LNCaP clone FGC (cell line): ENCODE results near the gene RAB3A.

ENCODE experiments used
- DNase-seq: peaks from one replicate; pipeline ENCODE4 v3.0.0-alpha.2; 2011; ENCODE audit warnings: low read depth
- H3K4me3 ChIP-seq: 2 replicates; pipeline ENCODE4 v1.5.1; 2011; ENCODE audit warnings: mild to moderate bottlenecking, low read depth, low read length, control low read depth
- TF ChIP-seq, protein P1 (sequence below): IDR thresholded peaks from 2 replicates; pipeline ENCODE4 v1.5.1; 2012; ENCODE audit warnings: mild to moderate bottlenecking; ENCODE audit not compliant: control insufficient read depth, insufficient read depth; ENCODE audit errors: extremely low read depth

The RAB3A gene

DNA sequence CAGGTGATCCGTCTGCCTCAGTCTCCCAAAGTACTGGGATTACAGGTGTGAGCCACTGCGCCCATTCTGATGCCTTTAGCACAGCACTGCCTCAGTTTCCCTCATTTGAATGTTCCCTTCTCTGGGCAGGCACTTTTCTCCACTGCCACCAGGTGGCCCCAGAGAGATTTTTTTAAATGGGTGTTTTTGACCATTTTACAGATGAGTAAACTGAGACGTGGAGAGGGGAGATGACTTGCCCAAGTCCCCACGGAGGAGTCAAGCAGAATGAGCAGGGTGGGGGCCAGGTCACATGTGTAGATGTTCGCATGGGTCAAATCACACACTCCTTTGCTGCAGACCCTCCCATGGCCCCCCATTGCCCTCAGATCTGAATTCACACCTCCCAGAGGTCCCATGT is 25.6 kb upstream of the RAB3A start:
- H3K4me3 ChIP-seq: no peak overlapping the region
- TF ChIP-seq, protein P1, sequence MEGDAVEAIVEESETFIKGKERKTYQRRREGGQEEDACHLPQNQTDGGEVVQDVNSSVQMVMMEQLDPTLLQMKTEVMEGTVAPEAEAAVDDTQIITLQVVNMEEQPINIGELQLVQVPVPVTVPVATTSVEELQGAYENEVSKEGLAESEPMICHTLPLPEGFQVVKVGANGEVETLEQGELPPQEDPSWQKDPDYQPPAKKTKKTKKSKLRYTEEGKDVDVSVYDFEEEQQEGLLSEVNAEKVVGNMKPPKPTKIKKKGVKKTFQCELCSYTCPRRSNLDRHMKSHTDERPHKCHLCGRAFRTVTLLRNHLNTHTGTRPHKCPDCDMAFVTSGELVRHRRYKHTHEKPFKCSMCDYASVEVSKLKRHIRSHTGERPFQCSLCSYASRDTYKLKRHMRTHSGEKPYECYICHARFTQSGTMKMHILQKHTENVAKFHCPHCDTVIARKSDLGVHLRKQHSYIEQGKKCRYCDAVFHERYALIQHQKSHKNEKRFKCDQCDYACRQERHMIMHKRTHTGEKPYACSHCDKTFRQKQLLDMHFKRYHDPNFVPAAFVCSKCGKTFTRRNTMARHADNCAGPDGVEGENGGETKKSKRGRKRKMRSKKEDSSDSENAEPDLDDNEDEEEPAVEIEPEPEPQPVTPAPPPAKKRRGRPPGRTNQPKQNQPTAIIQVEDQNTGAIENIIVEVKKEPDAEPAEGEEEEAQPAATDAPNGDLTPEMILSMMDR: peak; percentile 28
- DNase-seq: no peak

DNA sequence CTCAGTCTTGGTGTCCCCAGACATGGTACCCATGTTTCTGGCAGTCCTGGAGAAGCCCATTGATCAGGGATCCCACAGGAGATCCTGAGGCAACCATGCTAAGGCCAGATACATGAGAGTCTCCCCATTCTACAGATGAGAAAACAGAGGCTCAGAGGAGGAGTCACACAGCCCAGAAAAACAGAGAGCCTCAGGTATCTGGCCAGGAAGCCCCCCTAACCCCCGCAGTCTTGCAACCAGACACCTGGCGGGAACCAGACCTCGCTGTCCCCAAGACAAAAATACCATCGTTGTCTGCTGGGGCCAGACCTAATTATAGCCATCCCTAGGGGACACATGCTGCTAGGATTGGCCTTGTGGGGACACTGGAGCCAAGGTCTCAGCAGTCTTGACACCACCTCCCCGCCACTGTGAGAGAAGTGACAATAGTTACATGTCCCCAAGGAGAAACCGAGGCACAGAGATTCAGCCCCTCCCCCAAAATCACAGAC is 24.0 kb upstream of the RAB3A start:
- no peak overlapping the region for H3K4me3 ChIP-seq
- DNase-seq: no peak
- TF ChIP-seq, protein P1: no peak

GRCh38 chr19:18226956-18227780 is 23.3 kb upstream of the RAB3A start:
- no peak overlapping the region for H3K4me3 ChIP-seq
- no peak for DNase-seq
- TF ChIP-seq, protein P1: no peak

DNA sequence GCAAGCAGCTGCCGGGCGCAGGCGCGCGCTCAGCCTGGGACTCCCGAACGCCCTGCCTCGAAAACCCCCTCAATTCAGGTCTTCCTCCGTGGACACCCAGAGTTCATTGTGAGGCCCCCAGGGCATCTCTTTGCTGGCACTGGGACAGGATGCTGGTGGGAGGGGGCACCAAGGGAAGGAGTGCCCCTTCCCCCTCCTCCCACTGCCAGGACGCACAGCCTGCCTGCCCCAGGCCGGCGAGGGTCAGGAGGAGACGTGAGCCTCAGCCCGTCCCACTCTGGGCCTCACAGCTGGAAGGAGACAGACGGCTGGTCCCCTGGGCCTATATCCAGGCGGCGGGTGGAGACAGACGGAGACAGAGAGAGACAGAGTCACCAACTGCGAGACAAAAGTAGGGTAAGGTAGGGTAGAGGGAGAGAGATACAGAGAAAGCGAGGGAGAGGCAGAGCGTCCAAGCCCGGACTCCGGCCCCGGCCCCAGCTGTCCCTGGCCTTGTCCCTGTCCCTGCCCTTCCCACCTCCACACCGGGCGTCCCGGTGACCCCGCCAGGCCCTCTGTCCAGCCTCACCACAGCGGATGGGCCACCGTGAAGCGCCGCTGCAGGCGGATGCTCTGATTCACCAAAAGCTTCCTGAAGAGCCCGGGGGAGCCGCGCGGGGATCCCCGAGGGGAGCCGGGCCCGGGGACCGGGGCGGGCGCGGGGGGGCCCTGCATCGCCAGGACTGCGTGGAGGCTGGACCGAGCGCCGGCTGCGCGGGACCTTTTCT is 22.0 kb upstream of the RAB3A start, which contains the start of gene PDE4C:
PDE4C (minus strand) TSS at position 737 of the 767 bp plus-strand sequence; CDS start at position 714, 23 bp downstream.
- no peak within 1 kb of the TSS for H3K4me3 ChIP-seq
- TF ChIP-seq, protein P1: no peak
- DNase-seq: no peak

GRCh38 chr19:18225355-18225701 is 21.5 kb upstream of the RAB3A start:
- no peak overlapping the region for H3K4me3 ChIP-seq
- no peak for DNase-seq
- TF ChIP-seq, protein P1: no peak

DNA sequence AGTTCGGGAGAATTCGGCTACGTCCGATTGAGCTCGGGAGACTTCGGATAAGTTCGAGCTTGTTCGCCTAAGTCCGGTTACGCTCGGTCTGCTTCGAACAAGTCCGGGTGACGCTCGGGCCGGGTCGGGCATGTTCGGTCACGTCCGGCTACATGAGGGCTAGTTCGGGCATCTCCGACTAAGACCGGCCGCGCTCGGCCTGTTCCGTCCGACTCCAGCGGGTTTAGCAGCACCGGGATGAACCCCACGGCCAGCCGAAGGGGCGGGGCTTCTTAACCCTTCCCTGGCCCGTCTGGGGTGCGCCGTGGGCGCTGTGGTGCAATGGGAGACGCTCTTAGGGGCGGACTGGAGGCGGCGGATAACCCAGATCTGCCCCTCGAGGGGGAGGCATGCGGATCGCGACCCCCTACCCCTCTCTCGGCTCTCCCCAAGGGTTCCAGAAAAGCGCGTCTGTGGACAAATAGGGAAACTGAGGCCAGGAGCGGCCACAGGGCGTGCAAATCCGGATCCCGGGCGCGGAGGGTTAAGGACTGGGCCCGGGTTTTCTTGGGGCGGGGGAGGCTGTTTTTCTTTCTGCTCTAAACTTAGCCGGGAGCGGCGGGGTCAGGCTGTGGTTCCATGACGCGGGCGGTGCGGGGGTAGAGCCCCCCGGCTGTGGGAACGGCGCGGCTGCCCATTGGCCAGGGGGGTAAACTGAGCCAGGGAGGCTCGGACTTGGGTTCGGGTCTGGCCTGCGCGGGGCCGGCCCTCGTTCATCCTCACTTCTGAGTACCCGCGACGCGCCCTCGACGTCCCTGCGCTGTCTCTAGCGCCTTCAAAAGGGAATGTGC is 20.9 kb upstream of the RAB3A start:
- H3K4me3 ChIP-seq: peak overlapping the region; percentile 46
- peak; percentile 97 for DNase-seq
- TF ChIP-seq, protein P1: no peak
